Measurements from ENCODE around the gene MT1B. TPM values are rescaled to one million over a fixed set of nuclear protein-coding genes. Genes with fewer than 3 reads are reported as not detected.

MT1B gene
- total RNA-seq, 1 donor from 2014 or later, result not detected

DNA sequence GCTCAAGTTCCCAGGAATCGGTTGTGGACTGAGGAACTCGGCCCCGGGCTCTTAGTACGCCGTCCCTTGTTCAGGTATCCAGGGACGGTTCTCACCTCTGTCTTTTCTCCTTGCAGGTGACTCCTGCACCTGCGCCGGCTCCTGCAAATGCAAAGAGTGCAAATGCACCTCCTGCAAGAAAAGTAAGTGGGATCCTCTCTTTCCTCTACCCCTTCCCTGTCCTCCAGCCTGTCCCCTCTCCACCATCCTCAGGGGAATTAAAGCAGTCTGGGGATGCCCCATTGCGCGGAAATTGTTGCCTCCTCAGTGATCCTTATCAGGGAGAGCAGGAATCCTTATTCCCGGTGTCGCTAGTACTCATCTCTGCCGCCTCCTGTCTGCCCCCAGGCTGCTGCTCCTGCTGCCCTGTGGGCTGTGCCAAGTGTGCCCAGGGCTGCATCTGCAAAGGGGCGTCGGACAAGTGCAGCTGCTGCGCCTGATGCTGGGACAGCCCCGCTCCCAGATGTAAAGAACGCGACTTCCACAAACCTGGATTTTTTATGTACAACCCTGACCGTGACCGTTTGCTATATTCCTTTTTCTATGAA is 42.7 kb upstream of the MT1B start:
- H3K36me3 Mint-ChIP-seq (ENCODE audit: unreplicated experiment), result no peaks in the 10 kb centered on the region
- H3K4me3 Mint-ChIP-seq (ENCODE audit: unreplicated experiment), result peak overlapping the region; percentile 90
- TF ChIP-seq, protein P1, sequence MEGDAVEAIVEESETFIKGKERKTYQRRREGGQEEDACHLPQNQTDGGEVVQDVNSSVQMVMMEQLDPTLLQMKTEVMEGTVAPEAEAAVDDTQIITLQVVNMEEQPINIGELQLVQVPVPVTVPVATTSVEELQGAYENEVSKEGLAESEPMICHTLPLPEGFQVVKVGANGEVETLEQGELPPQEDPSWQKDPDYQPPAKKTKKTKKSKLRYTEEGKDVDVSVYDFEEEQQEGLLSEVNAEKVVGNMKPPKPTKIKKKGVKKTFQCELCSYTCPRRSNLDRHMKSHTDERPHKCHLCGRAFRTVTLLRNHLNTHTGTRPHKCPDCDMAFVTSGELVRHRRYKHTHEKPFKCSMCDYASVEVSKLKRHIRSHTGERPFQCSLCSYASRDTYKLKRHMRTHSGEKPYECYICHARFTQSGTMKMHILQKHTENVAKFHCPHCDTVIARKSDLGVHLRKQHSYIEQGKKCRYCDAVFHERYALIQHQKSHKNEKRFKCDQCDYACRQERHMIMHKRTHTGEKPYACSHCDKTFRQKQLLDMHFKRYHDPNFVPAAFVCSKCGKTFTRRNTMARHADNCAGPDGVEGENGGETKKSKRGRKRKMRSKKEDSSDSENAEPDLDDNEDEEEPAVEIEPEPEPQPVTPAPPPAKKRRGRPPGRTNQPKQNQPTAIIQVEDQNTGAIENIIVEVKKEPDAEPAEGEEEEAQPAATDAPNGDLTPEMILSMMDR (IDR thresholded peaks at IDR 0.05), result no peak
- DNase-seq (ENCODE audit: extremely low spot score, unreplicated experiment), result no peak
- H3K27me3 Mint-ChIP-seq (ENCODE audit: unreplicated experiment), result no peaks in the 10 kb centered on the region
- no peaks in the 10 kb centered on the region for H3K9me3 Mint-ChIP-seq (ENCODE audit: unreplicated experiment)
- H3K27ac Mint-ChIP-seq (ENCODE audit: unreplicated experiment), result peak overlapping the region; percentile 98
- peaks cover 50% of the 10 kb centered on the region for H3K4me1 Mint-ChIP-seq (ENCODE audit: unreplicated experiment)

DNA sequence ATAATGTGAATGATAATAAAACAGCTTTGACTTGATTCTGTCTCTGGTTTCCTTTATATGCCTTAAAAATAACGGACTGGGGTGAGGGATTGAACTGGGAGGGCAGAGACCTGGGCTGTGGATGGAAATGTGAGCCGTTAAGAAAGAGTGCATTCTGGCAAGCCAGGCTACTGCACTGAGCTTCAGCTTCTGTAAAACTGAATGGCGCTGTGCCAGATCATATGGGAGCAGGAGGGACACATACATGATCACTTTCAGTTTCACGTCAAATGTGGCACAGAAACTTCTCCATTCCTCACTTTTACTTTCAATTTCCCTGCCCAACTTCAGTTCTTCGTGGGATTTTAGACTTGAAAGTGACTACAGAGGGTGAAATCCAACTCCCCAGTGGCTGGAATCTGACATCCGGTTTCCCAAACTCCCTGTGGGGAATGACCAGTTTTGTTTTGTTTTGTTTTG is 42.2 kb upstream of the MT1B start:
- Mint-ChIP-seq H3K9me3 (ENCODE audit: unreplicated experiment) (no peaks in the 10 kb centered on the region), H3K27ac (ENCODE audit: unreplicated experiment) (peak overlapping the region; percentile 98), H3K27me3 (ENCODE audit: unreplicated experiment) (no peaks in the 10 kb centered on the region), H3K36me3 (ENCODE audit: unreplicated experiment) (no peaks in the 10 kb centered on the region), H3K4me1 (ENCODE audit: unreplicated experiment) (peaks cover 56% of the 10 kb centered on the region), H3K4me3 (ENCODE audit: unreplicated experiment) (peak overlapping the region; percentile 90)
- DNase-seq (ENCODE audit: extremely low spot score, unreplicated experiment), result no peak
- TF ChIP-seq, protein P1 (IDR thresholded peaks at IDR 0.05), result no peak

DNA sequence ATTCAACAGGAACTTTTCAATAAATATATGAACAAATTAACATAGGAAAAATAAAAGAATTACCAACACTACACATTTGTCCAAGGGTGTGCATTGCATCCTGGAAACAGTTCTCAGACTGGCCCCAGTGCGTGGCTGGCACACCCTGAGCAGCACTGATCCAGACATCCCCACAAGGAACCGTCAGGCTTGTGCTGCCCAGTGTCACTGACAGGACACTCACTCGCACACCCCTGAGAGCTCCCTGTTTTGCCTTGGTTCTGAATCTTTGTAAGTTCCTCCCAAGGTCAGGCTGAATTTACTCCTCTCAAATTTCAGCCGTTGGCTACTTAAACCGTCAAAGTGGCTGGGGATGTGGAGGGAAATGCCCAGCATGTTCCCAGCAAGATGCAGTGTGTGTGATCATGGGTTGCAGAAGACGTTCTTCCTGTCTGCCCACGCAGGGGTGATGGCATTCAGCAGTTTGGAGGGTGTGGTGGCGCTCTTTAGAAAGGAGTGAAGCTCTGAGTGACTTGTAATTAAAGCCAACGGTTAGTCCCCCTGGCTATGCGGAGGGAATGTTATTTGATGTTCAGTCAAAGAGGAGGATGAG is 41.6 kb upstream of the MT1B start:
- H3K27me3 Mint-ChIP-seq (ENCODE audit: unreplicated experiment), result no peaks in the 10 kb centered on the region
- no peaks in the 10 kb centered on the region for H3K36me3 Mint-ChIP-seq (ENCODE audit: unreplicated experiment)
- DNase-seq (ENCODE audit: extremely low spot score, unreplicated experiment), result no peak
- peaks cover 57% of the 10 kb centered on the region for H3K4me1 Mint-ChIP-seq (ENCODE audit: unreplicated experiment)
- H3K9me3 Mint-ChIP-seq (ENCODE audit: unreplicated experiment), result no peaks in the 10 kb centered on the region
- TF ChIP-seq, protein P1 (IDR thresholded peaks at IDR 0.05), result no peak
- peak overlapping the region; percentile 90 for H3K4me3 Mint-ChIP-seq (ENCODE audit: unreplicated experiment)
- H3K27ac Mint-ChIP-seq (ENCODE audit: unreplicated experiment), result peak overlapping the region; percentile 98

DNA sequence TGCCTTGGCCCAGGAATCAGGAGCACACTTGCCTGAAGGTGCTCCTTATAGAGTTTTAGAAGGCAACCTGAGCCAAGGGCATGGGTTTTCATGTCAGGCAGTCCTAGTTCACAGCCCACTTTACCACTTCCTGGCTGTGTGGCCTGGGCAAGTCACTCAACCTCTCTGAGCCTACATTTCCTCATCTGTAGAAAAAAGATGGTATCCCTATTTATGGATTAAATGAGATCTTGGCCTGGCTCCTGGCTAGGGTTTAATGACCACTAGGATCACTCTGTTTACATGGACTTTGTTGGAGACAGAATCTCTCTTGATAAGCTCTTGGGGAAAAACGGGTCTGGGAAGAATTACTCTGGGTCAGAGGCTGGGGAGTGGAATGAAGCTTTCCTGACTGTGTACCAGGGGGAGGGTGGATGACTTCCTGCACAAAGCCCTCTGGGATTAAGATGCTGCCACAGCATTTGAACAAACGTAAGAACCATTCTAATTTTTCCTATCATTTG is 41.0 kb upstream of the MT1B start:
- DNase-seq (ENCODE audit: extremely low spot score, unreplicated experiment), result no peak

More for the DNA sequence above, 41.0 kb upstream of the MT1B start:
- peak overlapping the region; percentile 90 for H3K4me3 Mint-ChIP-seq (ENCODE audit: unreplicated experiment)
- H3K9me3 Mint-ChIP-seq (ENCODE audit: unreplicated experiment), result no peaks in the 10 kb centered on the region
- H3K27me3 Mint-ChIP-seq (ENCODE audit: unreplicated experiment), result no peaks in the 10 kb centered on the region
- peaks cover 57% of the 10 kb centered on the region for H3K4me1 Mint-ChIP-seq (ENCODE audit: unreplicated experiment)
- H3K27ac Mint-ChIP-seq (ENCODE audit: unreplicated experiment), result peak overlapping the region; percentile 98
- H3K36me3 Mint-ChIP-seq (ENCODE audit: unreplicated experiment), result no peaks in the 10 kb centered on the region
- TF ChIP-seq, protein P1 (IDR thresholded peaks at IDR 0.05), result no peak

Data from osteocyte (in vitro differentiated cells).